Measurements from ENCODE around the gene AKR1B15.

- no peak for TF ChIP-seq CTCF (optimal IDR thresholded peaks at IDR 0.05 in 1 of 3, IDR thresholded peaks at IDR 0.05 in 1 of 3, conservative IDR thresholded peaks at IDR 0.05 in 1 of 3; ENCODE audit: extremely low read depth in 1 of 3, insufficient read depth in 2 of 3, low read length in 3 of 3)
- no peak for TF ChIP-seq EZH2 (IDR thresholded peaks at IDR 0.05; ENCODE audit: low read length)
Observed at GRCh38 chr7:134571746-134572461, 23.0 kb downstream of the AKR1B15 start.

Data from keratinocyte (primary cell).